SU-DHL-6 (cell line): ENCODE results near the gene ZNF574.

ENCODE experiments used
- EZH2phosphoT487 ChIP-seq: fragments of 200-600 bp; sonication (generic), shearing (Covaris generic); conservative IDR thresholded peaks from 2 replicates; pipeline ENCODE4 v1.6.1; 2018; ENCODE audit warnings: mild to moderate bottlenecking, antibody characterized with exemption, low read length, moderate library complexity, mixed read lengths
- TF ChIP-seq, protein P1 (sequence below): fragments of 200-600 bp; sonication (generic); IDR thresholded peaks from one replicate; pipeline ENCODE4 v1.5.1; 2017; ENCODE audit warnings: antibody characterized with exemption, mild to moderate bottlenecking, low read length, moderate library complexity; ENCODE audit not compliant: insufficient read depth, poor library complexity, severe bottlenecking

DNA sequence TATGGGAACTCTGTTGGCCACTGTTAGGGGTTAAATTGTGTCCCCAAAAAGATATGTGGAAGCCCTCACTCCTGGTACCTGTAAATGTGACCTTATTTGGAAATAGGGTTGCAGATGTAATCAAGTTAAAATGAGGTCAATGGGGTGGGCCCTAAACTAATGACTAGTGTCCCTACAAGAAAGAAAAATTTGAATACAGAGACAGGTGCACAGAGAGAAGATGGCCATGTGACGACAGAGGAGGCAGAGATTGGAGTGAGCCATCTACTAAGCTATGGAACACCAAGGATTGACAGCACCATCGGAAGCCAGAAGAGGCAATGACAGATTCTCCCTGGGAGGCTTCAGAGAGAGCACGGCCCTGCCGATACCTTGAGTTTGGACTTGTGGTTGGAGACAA lies 39.7 kb downstream of the ZNF574 start:
- TF ChIP-seq, protein P1, sequence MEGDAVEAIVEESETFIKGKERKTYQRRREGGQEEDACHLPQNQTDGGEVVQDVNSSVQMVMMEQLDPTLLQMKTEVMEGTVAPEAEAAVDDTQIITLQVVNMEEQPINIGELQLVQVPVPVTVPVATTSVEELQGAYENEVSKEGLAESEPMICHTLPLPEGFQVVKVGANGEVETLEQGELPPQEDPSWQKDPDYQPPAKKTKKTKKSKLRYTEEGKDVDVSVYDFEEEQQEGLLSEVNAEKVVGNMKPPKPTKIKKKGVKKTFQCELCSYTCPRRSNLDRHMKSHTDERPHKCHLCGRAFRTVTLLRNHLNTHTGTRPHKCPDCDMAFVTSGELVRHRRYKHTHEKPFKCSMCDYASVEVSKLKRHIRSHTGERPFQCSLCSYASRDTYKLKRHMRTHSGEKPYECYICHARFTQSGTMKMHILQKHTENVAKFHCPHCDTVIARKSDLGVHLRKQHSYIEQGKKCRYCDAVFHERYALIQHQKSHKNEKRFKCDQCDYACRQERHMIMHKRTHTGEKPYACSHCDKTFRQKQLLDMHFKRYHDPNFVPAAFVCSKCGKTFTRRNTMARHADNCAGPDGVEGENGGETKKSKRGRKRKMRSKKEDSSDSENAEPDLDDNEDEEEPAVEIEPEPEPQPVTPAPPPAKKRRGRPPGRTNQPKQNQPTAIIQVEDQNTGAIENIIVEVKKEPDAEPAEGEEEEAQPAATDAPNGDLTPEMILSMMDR: no peak
- TF ChIP-seq EZH2phosphoT487: no peak
